Measurements from ENCODE around the gene PI4KB. TPM values are rescaled to one million over a fixed set of nuclear protein-coding genes. Genes with fewer than 3 reads are reported as not detected.
A peak's percentile ranks its signal among the peaks of the same experiment; 100 is the strongest.

The PI4KB gene
- total RNA-seq, 4 donors from 2014 or later, result 93.1 to 110 (median 107) TPM

- intact Hi-C loops (cut with DNase I), result no loop called here
- Histone ChIP-seq H3K36me3 (no peaks in the 10 kb centered on the region), H3K9me3 (no peaks in the 10 kb centered on the region), H3K4me3 (replicated peaks in 1 of 3) (no peak overlapping the region), H3K27ac (no peak overlapping the region), H3K4me1 (peaks cover 0 to 3% of the 10 kb centered on the region in 2 donors), H3K27me3 (no peaks in the 10 kb centered on the region)
- WGBS, 2 donors, result 92 to 96% methylated on average over 3 of the region's 3 CpGs
- DNase-seq, result no peak
- no peak for TF ChIP-seq CTCF (IDR thresholded peaks at IDR 0.05)
- TF ChIP-seq POLR2A (IDR thresholded peaks at IDR 0.05), result no peak
These were observed 9.3 kb upstream of the PI4KB start for GRCh38 chr1:151336556-151336955.

- WGBS, 2 donors, result 88 to 94% methylated on average over 5 of the region's 5 CpGs
- intact Hi-C loops (cut with DNase I), result no loop called here
These were observed 7.6 kb upstream of the PI4KB start for GRCh38 chr1:151334822-151335221.

GRCh38 chr1:151327903-151328674 is 873 bp upstream of the PI4KB start:
- Histone ChIP-seq H3K27me3 (no peaks in the 10 kb centered on the region), H3K27ac (peak overlapping the region; percentile 23 to 94 (median 87)), H3K9me3 (no peaks in the 10 kb centered on the region), H3K36me3 (no peaks in the 10 kb centered on the region), H3K4me3 (replicated peaks in 1 of 3) (peak overlapping the region; percentile 30 to 82 (median 37)), H3K4me1 (peaks cover 10 to 36% of the 10 kb centered on the region in 2 donors)
- 15 to 21% methylated on average over 34 of the region's 34 CpGs for WGBS, 2 donors
- DNase-seq, result peak in 1 of 2 donors; percentile 7
- intact Hi-C loops (cut with DNase I), result no loop called here
- TF ChIP-seq POLR2A (IDR thresholded peaks at IDR 0.05), result no peak
- TF ChIP-seq CTCF (IDR thresholded peaks at IDR 0.05), result no peak

More at GRCh38 chr1:151334822-151335221, 7.6 kb upstream of the PI4KB start:
- no peak overlapping the region for H3K4me3 ChIP-seq (replicated peaks in 1 of 3)
- H3K27me3 ChIP-seq, result no peaks in the 10 kb centered on the region
- no peak overlapping the region for H3K27ac ChIP-seq
- H3K4me1 ChIP-seq, result no peaks in the 10 kb centered on the region
- H3K9me3 ChIP-seq, result no peaks in the 10 kb centered on the region
- no peak for DNase-seq
- no peak for TF ChIP-seq POLR2A (IDR thresholded peaks at IDR 0.05)
- TF ChIP-seq CTCF (IDR thresholded peaks at IDR 0.05), result no peak
- no peaks in the 10 kb centered on the region for H3K36me3 ChIP-seq

GRCh38 chr1:151326619-151327222 is 495 bp downstream of the PI4KB start:
- peak; percentile 49 to 51 for DNase-seq
- no peak for TF ChIP-seq POLR2A (IDR thresholded peaks at IDR 0.05)
- Histone ChIP-seq H3K4me1 (peaks cover 10 to 36% of the 10 kb centered on the region in 2 donors), H3K9me3 (no peaks in the 10 kb centered on the region), H3K4me3 (replicated peaks in 1 of 3) (peak overlapping the region; percentile 36 to 82 (median 48)), H3K36me3 (no peaks in the 10 kb centered on the region), H3K27me3 (no peaks in the 10 kb centered on the region), H3K27ac (peak overlapping the region; percentile 86 to 94 (median 87))
- 1% methylated on average over 12 of the region's 12 CpGs for WGBS, 2 donors
- intact Hi-C loops (cut with DNase I), result no loop called here

- Histone ChIP-seq H3K27ac (peak overlapping the region in 2 of 3 donors; percentile 87 to 94), H3K27me3 (no peaks in the 10 kb centered on the region), H3K36me3 (no peaks in the 10 kb centered on the region), H3K4me1 (peaks cover 14 to 40% of the 10 kb centered on the region in 2 donors), H3K4me3 (replicated peaks in 1 of 3) (peak overlapping the region in 1 of 3 donors; percentile 82), H3K9me3 (no peaks in the 10 kb centered on the region)
- intact Hi-C loops (cut with DNase I), result no loop called here
- no peak for DNase-seq
- TF ChIP-seq POLR2A (IDR thresholded peaks at IDR 0.05) (no peak), CTCF (IDR thresholded peaks at IDR 0.05) (no peak)
- WGBS, 2 donors, result 17 to 19% methylated on average over 5 of the region's 5 CpGs
These were observed 1.4 kb downstream of the PI4KB start for GRCh38 chr1:151325646-151326429.
